A673 (cell line): ENCODE data around the gene UBE2E1.

Experiments used
- EZH2 ChIP-seq: fragments of 200-600 bp; sonication (generic); IDR thresholded peaks from 2 replicates; pipeline ENCODE4 v1.6.1; 2017; ENCODE audit warnings: borderline replicate concordance, low read depth, mild to moderate bottlenecking, mixed read lengths, antibody characterized with exemption, low read length; ENCODE audit not compliant: poor library complexity, severe bottlenecking
- TF ChIP-seq, protein P1 (sequence below): fragments of 300-800, 200-600 bp; sonication (generic); conservative IDR thresholded peaks from 2 replicates; pipeline ENCODE4 v1.5.1; 2017; ENCODE audit warnings: low read depth, mild to moderate bottlenecking, antibody characterized with exemption, low read length, moderate library complexity, mixed read lengths

DNA sequence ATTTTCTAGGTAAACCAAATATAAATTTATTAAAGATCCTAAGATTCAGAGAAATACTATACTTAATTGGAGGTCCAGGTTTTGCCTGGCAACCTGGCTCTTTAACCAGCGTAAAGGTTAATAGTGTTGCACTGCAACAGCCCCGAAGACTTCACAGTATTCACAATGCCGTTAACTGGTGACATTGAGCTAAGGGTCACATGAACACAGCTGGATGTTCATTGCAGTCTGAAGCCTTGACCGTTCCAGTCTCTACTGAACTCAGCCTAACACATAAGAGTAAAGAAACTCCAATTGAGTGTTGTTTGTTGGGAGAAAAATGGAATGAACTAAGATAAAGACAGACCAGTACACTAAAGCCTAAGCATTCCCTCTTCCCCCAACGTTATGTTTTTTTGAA lies 84.2 kb downstream of the UBE2E1 start:
- TF ChIP-seq, protein P1, sequence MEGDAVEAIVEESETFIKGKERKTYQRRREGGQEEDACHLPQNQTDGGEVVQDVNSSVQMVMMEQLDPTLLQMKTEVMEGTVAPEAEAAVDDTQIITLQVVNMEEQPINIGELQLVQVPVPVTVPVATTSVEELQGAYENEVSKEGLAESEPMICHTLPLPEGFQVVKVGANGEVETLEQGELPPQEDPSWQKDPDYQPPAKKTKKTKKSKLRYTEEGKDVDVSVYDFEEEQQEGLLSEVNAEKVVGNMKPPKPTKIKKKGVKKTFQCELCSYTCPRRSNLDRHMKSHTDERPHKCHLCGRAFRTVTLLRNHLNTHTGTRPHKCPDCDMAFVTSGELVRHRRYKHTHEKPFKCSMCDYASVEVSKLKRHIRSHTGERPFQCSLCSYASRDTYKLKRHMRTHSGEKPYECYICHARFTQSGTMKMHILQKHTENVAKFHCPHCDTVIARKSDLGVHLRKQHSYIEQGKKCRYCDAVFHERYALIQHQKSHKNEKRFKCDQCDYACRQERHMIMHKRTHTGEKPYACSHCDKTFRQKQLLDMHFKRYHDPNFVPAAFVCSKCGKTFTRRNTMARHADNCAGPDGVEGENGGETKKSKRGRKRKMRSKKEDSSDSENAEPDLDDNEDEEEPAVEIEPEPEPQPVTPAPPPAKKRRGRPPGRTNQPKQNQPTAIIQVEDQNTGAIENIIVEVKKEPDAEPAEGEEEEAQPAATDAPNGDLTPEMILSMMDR: no peak
- TF ChIP-seq EZH2: no peak
